HepG2 (cell line): Measurements from ENCODE around the gene SLC6A7. TPM values are rescaled to one million over a fixed set of nuclear protein-coding genes. Genes with fewer than 3 reads are reported as not detected.

Source experiments
- CREM ChIP-seq, 2 experiments: sonication (generic) in 1 of 2; formaldehyde crosslinking in 1 of 2; IDR thresholded peaks; 2 replicates each; pipeline versions ENCODE4 v1.4.0 to v1.6.1; 2016 to 2020; ENCODE audit warnings: antibody characterized with exemption in 1 of 2, mild to moderate bottlenecking in 1 of 2, missing genetic modification reagents in 1 of 2
- DMAP1 ChIP-seq: IDR thresholded peaks from 2 replicates; pipeline ENCODE4 v1.6.1; 2016
- MED8 ChIP-seq: sonication (generic); formaldehyde crosslinking; IDR thresholded peaks from 2 replicates; pipeline ENCODE4 v1.8.1; 2023; ENCODE audit warnings: mild to moderate bottlenecking, missing genetic modification reagents; ENCODE audit not compliant: insufficient replicate concordance
- NR3C1 ChIP-seq: sonication (generic); formaldehyde crosslinking; IDR thresholded peaks from 2 replicates; pipeline ENCODE4 v1.4.0; 2020; ENCODE audit warnings: missing genetic modification reagents
- POLR2AphosphoS2 ChIP-seq: IDR thresholded peaks from 2 replicates; pipeline ENCODE4 v1.6.1; 2011; ENCODE audit warnings: low read depth, low read length, improper control_type of control experiment
- RFX1 ChIP-seq: fragments of 450-650 bp; IDR thresholded peaks from 2 replicates; pipeline ENCODE4 v1.6.1; 2017
- SATB2 ChIP-seq: sonication (generic); formaldehyde crosslinking; IDR thresholded peaks from 2 replicates; pipeline ENCODE4 v1.5.0; 2020; ENCODE audit warnings: missing genetic modification reagents
- SSRP1 ChIP-seq: IDR thresholded peaks from 2 replicates; pipeline ENCODE4 v1.6.1; 2016; ENCODE audit warnings: control low read depth
- SYNCRIP ChIP-seq: fragments of 200-400 bp; formaldehyde crosslinking; IDR thresholded peaks from 2 replicates; pipeline ENCODE4 v1.6.1; 2018; ENCODE audit warnings: mild to moderate bottlenecking, low read depth, low read length; ENCODE audit not compliant: insufficient read depth
- TBL1XR1 ChIP-seq: fragments of 150-350 bp; IDR thresholded peaks from 2 replicates; pipeline ENCODE4 v1.6.1; 2014; ENCODE audit warnings: borderline replicate concordance, low read length; ENCODE audit not compliant: partially characterized antibody
- U2AF1 ChIP-seq: fragments of 200-400 bp; formaldehyde crosslinking; optimal IDR thresholded peaks from 2 replicates; pipeline ENCODE3; 2017; ENCODE audit warnings: mild to moderate bottlenecking, low read depth, low read length
- YEATS4 ChIP-seq: sonication (generic); formaldehyde crosslinking; IDR thresholded peaks from 2 replicates; pipeline ENCODE4 v1.4.0; 2020; ENCODE audit warnings: missing genetic modification reagents, borderline replicate concordance
- ZNF431 ChIP-seq: sonication (generic); formaldehyde crosslinking; IDR thresholded peaks from 2 replicates; pipeline ENCODE4 v1.9.0; 2022; ENCODE audit warnings: missing genetic modification reagents, low read depth, mild to moderate bottlenecking, borderline replicate concordance
- ZSCAN20 ChIP-seq: sonication (generic); formaldehyde crosslinking; IDR thresholded peaks from 2 replicates; pipeline ENCODE4 v1.4.0; 2020; ENCODE audit warnings: missing genetic modification reagents, mild to moderate bottlenecking, borderline replicate concordance
- ZSCAN9 ChIP-seq: IDR thresholded peaks from 2 replicates; pipeline ENCODE4 v1.6.1; 2016; ENCODE audit warnings: borderline replicate concordance
- polyA plus RNA-seq, 8 experiments: library from polyadenylated mRNA; depleted of rRNA in 3 of 8; stranded (reverse) in 7 of 8; unstranded in 1 of 8; fragments of >200 nt; fragmentation: Illumina TruSeq in 4 of 8; extraction: Trizol in 4 of 8; gene quantifications; 2 replicates each; pipeline versions ENCODE4 v1.2.1 to v1.2.3, GENCODE V29; 2011 to 2016; ENCODE audit warnings: low read depth in 4 of 8, missing spikeins in 1 of 8, mixed read lengths in 1 of 8; ENCODE audit not compliant: insufficient read depth in 1 of 8
- total RNA-seq, 5 experiments: library from RNA; depleted of rRNA; stranded (reverse); fragments of >200 nt; fragmentation: Illumina TruSeq; extraction: Trizol; gene quantifications; 2 replicates each; pipeline ENCODE4 v1.2.3, GENCODE V29; 2016; ENCODE audit warnings: low read depth in 1 of 5
- TF ChIP-seq, protein P1 (sequence below): sonication (generic); formaldehyde crosslinking; IDR thresholded peaks from 2 replicates; pipeline ENCODE4 v1.4.0; 2020; ENCODE audit warnings: mild to moderate bottlenecking, missing genetic modification reagents, borderline replicate concordance
- TF ChIP-seq, protein P2 (sequence below), 2 experiments: sonication (generic) in 1 of 2; formaldehyde crosslinking in 1 of 2; IDR thresholded peaks; 2 replicates each; pipeline versions ENCODE4 v1.4.0 to v1.6.1; 2016 to 2020; ENCODE audit warnings: borderline replicate concordance in 1 of 2, low read depth in 1 of 2, mild to moderate bottlenecking in 1 of 2, missing genetic modification reagents in 1 of 2
- TF ChIP-seq, protein P3 (sequence below): IDR thresholded peaks from 2 replicates; pipeline ENCODE4 v1.4.0; 2020; ENCODE audit warnings: mild to moderate bottlenecking, missing genetic modification reagents

SLC6A7 gene
- total and polyA plus RNA-seq, 2 of the 13 experiments (the other 11 are each of a cell fraction or from before 2014, with no cell fraction given): not detected

GRCh38 chr5:150254774-150255173 is 64.9 kb downstream of the SLC6A7 start (continued):
- peak; percentile 62 for TF ChIP-seq CREM (IDR thresholded peaks at IDR 0.05)
- no peak for TF ChIP-seq CREM (CRISPR knock-in tag; IDR thresholded peaks at IDR 0.05)
- no peak for TF ChIP-seq ZSCAN9
- no peak for TF ChIP-seq RFX1
- no peak for TF ChIP-seq SYNCRIP
- no peak for TF ChIP-seq SATB2 (CRISPR knock-in tag)
- TF ChIP-seq, protein P1, sequence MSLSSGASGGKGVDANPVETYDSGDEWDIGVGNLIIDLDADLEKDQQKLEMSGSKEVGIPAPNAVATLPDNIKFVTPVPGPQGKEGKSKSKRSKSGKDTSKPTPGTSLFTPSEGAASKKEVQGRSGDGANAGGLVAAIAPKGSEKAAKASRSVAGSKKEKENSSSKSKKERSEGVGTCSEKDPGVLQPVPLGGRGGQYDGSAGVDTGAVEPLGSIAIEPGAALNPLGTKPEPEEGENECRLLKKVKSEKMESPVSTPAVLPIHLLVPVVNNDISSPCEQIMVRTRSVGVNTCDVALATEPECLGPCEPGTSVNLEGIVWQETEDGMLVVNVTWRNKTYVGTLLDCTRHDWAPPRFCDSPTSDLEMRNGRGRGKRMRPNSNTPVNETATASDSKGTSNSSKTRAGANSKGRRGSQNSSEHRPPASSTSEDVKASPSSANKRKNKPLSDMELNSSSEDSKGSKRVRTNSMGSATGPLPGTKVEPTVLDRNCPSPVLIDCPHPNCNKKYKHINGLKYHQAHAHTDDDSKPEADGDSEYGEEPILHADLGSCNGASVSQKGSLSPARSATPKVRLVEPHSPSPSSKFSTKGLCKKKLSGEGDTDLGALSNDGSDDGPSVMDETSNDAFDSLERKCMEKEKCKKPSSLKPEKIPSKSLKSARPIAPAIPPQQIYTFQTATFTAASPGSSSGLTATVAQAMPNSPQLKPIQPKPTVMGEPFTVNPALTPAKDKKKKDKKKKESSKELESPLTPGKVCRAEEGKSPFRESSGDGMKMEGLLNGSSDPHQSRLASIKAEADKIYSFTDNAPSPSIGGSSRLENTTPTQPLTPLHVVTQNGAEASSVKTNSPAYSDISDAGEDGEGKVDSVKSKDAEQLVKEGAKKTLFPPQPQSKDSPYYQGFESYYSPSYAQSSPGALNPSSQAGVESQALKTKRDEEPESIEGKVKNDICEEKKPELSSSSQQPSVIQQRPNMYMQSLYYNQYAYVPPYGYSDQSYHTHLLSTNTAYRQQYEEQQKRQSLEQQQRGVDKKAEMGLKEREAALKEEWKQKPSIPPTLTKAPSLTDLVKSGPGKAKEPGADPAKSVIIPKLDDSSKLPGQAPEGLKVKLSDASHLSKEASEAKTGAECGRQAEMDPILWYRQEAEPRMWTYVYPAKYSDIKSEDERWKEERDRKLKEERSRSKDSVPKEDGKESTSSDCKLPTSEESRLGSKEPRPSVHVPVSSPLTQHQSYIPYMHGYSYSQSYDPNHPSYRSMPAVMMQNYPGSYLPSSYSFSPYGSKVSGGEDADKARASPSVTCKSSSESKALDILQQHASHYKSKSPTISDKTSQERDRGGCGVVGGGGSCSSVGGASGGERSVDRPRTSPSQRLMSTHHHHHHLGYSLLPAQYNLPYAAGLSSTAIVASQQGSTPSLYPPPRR: 0 out of 2 replicates have a peak, but pooled peaks have one; percentile 36
- TF ChIP-seq DMAP1 (CRISPR knock-in tag): no peak
- TF ChIP-seq SSRP1 (CRISPR knock-in tag): no peak
- TF ChIP-seq U2AF1: no peak
- no peak for TF ChIP-seq TBL1XR1
- TF ChIP-seq ZNF431 (CRISPR knock-in tag): no peak
- no peak for TF ChIP-seq POLR2AphosphoS2
- no peak for TF ChIP-seq ZSCAN20 (CRISPR knock-in tag)
- TF ChIP-seq YEATS4 (CRISPR knock-in tag): no peak
- TF ChIP-seq NR3C1 (CRISPR knock-in tag): no peak
- TF ChIP-seq, protein P2, sequence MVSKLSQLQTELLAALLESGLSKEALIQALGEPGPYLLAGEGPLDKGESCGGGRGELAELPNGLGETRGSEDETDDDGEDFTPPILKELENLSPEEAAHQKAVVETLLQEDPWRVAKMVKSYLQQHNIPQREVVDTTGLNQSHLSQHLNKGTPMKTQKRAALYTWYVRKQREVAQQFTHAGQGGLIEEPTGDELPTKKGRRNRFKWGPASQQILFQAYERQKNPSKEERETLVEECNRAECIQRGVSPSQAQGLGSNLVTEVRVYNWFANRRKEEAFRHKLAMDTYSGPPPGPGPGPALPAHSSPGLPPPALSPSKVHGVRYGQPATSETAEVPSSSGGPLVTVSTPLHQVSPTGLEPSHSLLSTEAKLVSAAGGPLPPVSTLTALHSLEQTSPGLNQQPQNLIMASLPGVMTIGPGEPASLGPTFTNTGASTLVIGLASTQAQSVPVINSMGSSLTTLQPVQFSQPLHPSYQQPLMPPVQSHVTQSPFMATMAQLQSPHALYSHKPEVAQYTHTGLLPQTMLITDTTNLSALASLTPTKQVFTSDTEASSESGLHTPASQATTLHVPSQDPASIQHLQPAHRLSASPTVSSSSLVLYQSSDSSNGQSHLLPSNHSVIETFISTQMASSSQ (IDR thresholded peaks at IDR 0.05; ENCODE audit: low read depth): no peak
- TF ChIP-seq, protein P2 (CRISPR knock-in tag; IDR thresholded peaks at IDR 0.05; ENCODE audit: borderline replicate concordance): 0 out of 2 replicates have a peak, but pooled peaks have one; percentile 35
- TF ChIP-seq, protein P3, sequence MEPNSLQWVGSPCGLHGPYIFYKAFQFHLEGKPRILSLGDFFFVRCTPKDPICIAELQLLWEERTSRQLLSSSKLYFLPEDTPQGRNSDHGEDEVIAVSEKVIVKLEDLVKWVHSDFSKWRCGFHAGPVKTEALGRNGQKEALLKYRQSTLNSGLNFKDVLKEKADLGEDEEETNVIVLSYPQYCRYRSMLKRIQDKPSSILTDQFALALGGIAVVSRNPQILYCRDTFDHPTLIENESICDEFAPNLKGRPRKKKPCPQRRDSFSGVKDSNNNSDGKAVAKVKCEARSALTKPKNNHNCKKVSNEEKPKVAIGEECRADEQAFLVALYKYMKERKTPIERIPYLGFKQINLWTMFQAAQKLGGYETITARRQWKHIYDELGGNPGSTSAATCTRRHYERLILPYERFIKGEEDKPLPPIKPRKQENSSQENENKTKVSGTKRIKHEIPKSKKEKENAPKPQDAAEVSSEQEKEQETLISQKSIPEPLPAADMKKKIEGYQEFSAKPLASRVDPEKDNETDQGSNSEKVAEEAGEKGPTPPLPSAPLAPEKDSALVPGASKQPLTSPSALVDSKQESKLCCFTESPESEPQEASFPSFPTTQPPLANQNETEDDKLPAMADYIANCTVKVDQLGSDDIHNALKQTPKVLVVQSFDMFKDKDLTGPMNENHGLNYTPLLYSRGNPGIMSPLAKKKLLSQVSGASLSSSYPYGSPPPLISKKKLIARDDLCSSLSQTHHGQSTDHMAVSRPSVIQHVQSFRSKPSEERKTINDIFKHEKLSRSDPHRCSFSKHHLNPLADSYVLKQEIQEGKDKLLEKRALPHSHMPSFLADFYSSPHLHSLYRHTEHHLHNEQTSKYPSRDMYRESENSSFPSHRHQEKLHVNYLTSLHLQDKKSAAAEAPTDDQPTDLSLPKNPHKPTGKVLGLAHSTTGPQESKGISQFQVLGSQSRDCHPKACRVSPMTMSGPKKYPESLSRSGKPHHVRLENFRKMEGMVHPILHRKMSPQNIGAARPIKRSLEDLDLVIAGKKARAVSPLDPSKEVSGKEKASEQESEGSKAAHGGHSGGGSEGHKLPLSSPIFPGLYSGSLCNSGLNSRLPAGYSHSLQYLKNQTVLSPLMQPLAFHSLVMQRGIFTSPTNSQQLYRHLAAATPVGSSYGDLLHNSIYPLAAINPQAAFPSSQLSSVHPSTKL (CRISPR knock-in tag): 0 out of 2 replicates have a peak, but pooled peaks have one; percentile 11
- no peak for TF ChIP-seq MED8 (CRISPR knock-in tag)
